Measurements from ENCODE around the gene TMEM212.

GRCh38 chr3:171850960-171851659 is 8.0 kb downstream of the TMEM212 start:
- TF ChIP-seq CTCF (IDR thresholded peaks at IDR 0.05; ENCODE audit: low read depth, low read length) (no peak), POLR2A (IDR thresholded peaks at IDR 0.05; ENCODE audit: extremely low read depth, insufficient read length) (no peak), MAX (IDR thresholded peaks at IDR 0.05; ENCODE audit: low read depth, low read length) (no peak), MYC (IDR thresholded peaks at IDR 0.05; ENCODE audit: low read depth, low read length) (no peak)

All from NB4 (cell line).